ENCODE data around the gene ATXN10.

- TF ChIP-seq ELF4 (IDR thresholded peaks at IDR 0.05), result no peak
- no peak for TF ChIP-seq BHLHE40 (IDR thresholded peaks at IDR 0.05; ENCODE audit: borderline replicate concordance)
- TF ChIP-seq FOXM1 (IDR thresholded peaks at IDR 0.05; ENCODE audit: borderline replicate concordance), result no peak
- TF ChIP-seq FOXA1 (IDR thresholded peaks at IDR 0.05), result no peak
- TF ChIP-seq TARDBP (IDR thresholded peaks at IDR 0.05), result no peak
- no peak for TF ChIP-seq PKNOX1 (IDR thresholded peaks at IDR 0.05)
- no peak for TF ChIP-seq SUZ12 (IDR thresholded peaks at IDR 0.05)
- no peak for TF ChIP-seq SP1 (IDR thresholded peaks at IDR 0.05)
These were observed 32.1 kb downstream of the ATXN10 start for GRCh38 chr22:45703758-45704157.
